WTC11 (cell line): ENCODE measurements around the gene G6PC3.

Experiments used
- ATF1 ChIP-seq: sonication (generic); formaldehyde crosslinking; IDR thresholded peaks from 2 replicates; pipeline ENCODE4 v1.8.1; 2023; ENCODE audit warnings: mild to moderate bottlenecking, moderate library complexity, missing genetic modification reagents
- ATF3 ChIP-seq: sonication (generic); formaldehyde crosslinking; conservative IDR thresholded peaks from 2 replicates; pipeline ENCODE4 v1.8.1; 2022; ENCODE audit warnings: mild to moderate bottlenecking, missing genetic modification reagents
- FOXK1 ChIP-seq: sonication (generic); formaldehyde crosslinking; IDR thresholded peaks from 2 replicates; pipeline ENCODE4 v1.8.0; 2022; ENCODE audit warnings: mild to moderate bottlenecking, moderate library complexity, missing genetic modification reagents
- USF1 ChIP-seq: sonication (generic); formaldehyde crosslinking; IDR thresholded peaks from 2 replicates; pipeline ENCODE4 v1.8.0; 2022; ENCODE audit warnings: mild to moderate bottlenecking, missing genetic modification reagents
- ZSCAN18 ChIP-seq: fragments of 250-450 bp; sonication (Bioruptor Pico); IDR thresholded peaks from 2 replicates; pipeline ENCODE4 v2.1.2; 2022; ENCODE audit warnings: mild to moderate bottlenecking, moderate library complexity
- TF ChIP-seq, protein P1 (sequence below): fragments of 200-600 bp; IDR thresholded peaks from 2 replicates; pipeline ENCODE4 v1.8.0; 2022; ENCODE audit warnings: antibody characterized with exemption

- TF ChIP-seq, protein P1, sequence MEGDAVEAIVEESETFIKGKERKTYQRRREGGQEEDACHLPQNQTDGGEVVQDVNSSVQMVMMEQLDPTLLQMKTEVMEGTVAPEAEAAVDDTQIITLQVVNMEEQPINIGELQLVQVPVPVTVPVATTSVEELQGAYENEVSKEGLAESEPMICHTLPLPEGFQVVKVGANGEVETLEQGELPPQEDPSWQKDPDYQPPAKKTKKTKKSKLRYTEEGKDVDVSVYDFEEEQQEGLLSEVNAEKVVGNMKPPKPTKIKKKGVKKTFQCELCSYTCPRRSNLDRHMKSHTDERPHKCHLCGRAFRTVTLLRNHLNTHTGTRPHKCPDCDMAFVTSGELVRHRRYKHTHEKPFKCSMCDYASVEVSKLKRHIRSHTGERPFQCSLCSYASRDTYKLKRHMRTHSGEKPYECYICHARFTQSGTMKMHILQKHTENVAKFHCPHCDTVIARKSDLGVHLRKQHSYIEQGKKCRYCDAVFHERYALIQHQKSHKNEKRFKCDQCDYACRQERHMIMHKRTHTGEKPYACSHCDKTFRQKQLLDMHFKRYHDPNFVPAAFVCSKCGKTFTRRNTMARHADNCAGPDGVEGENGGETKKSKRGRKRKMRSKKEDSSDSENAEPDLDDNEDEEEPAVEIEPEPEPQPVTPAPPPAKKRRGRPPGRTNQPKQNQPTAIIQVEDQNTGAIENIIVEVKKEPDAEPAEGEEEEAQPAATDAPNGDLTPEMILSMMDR: no peak
- TF ChIP-seq FOXK1 (CRISPR knock-in tag) (no peak), ZSCAN18 (CRISPR knock-in tag) (no peak), USF1 (no peak), ATF3 (CRISPR knock-in tag) (no peak), ATF1 (no peak)
Measured at GRCh38 chr17:44088254-44088653, 17.7 kb downstream of the G6PC3 start.
